Keratinocyte (primary cell): ENCODE data around the gene RIGI. TPM values are rescaled to one million over a fixed set of nuclear protein-coding genes. Genes with fewer than 3 reads are reported as not detected.

Experiments used
- DNase-seq: peaks from one replicate; pipeline ENCODE4 v3.0.0-alpha.2; 2011; ENCODE audit warnings: low read depth, missing footprints, low spot score
- FAIRE-seq: peaks from 2 replicates; lab custom pipeline; 2011; peaks lifted over from hg19 to GRCh38; lab: Jason Lieb, UNC
- H2AFZ ChIP-seq: 2 replicates; pipeline ENCODE4 v1.6.0; 2012; ENCODE audit warnings: low read length, control low read depth, inconsistent platforms; ENCODE audit not compliant: control insufficient read depth
- H3K27ac ChIP-seq: 2 replicates; pipeline ENCODE4 v1.5.1; 2011; ENCODE audit warnings: low read length; ENCODE audit not compliant: control insufficient read depth, insufficient read depth
- H3K27me3 ChIP-seq: 3 replicates; pipeline ENCODE4 v1.6.0; 2011; ENCODE audit warnings: low read length; ENCODE audit not compliant: control insufficient read depth, insufficient read depth; ENCODE audit errors: extremely low read depth
- H3K36me3 ChIP-seq, 2 experiments: 2 replicates in 1 of 2; 3 replicates in 1 of 2; pipeline ENCODE4 v1.5.1; 2011; ENCODE audit warnings: low read length in 2 of 2, mild to moderate bottlenecking in 1 of 2; ENCODE audit not compliant: control insufficient read depth in 2 of 2, insufficient read depth in 2 of 2; ENCODE audit errors: extremely low read depth in 1 of 2
- H3K4me1 ChIP-seq: 3 replicates; pipeline ENCODE4 v1.5.1; 2011; ENCODE audit warnings: low read length; ENCODE audit not compliant: control insufficient read depth, insufficient read depth; ENCODE audit errors: extremely low read depth
- H3K4me2 ChIP-seq: 3 replicates; pipeline ENCODE4 v1.6.0; 2011; ENCODE audit warnings: low read depth, low read length; ENCODE audit not compliant: control insufficient read depth, insufficient read depth; ENCODE audit errors: extremely low read depth
- H3K4me3 ChIP-seq, 3 experiments: fragments of 200-600 bp in 1 of 3; sonication (generic) in 1 of 3; 2 replicates in 2 of 3; 3 replicates in 1 of 3; pipeline ENCODE4 v1.5.1; 2011 to 2016; ENCODE audit warnings: low read length in 3 of 3, mild to moderate bottlenecking in 3 of 3, control low read depth in 2 of 3, inconsistent platforms in 1 of 3, low read depth in 1 of 3, mixed read lengths in 1 of 3, mixed run types in 1 of 3, moderate library complexity in 1 of 3; ENCODE audit not compliant: control insufficient read depth in 2 of 3, insufficient read depth in 2 of 3; ENCODE audit errors: extremely low read depth in 1 of 3
- H3K79me2 ChIP-seq: 2 replicates; pipeline ENCODE4 v1.6.0; 2012; ENCODE audit warnings: low read length; ENCODE audit not compliant: control insufficient read depth, insufficient read depth
- H3K9ac ChIP-seq: 3 replicates; pipeline ENCODE4 v1.6.0; 2011; ENCODE audit warnings: low read length; ENCODE audit not compliant: control insufficient read depth, insufficient read depth; ENCODE audit errors: extremely low read depth
- H3K9me1 ChIP-seq: 3 replicates; pipeline ENCODE4 v1.6.0; 2011; ENCODE audit warnings: low read length; ENCODE audit not compliant: control insufficient read depth, insufficient read depth; ENCODE audit errors: extremely low read depth
- H3K9me3 ChIP-seq: 2 replicates; pipeline ENCODE4 v1.5.1; 2012; ENCODE audit warnings: low read depth, low read length; ENCODE audit not compliant: control insufficient read depth
- H4K20me1 ChIP-seq: 3 replicates; pipeline ENCODE4 v1.6.0; 2011; ENCODE audit warnings: low read length; ENCODE audit not compliant: control insufficient read depth, insufficient read depth; ENCODE audit errors: extremely low read depth
- EZH2 ChIP-seq: IDR thresholded peaks from one replicate; pipeline ENCODE4 v1.6.1; 2012; ENCODE audit warnings: inconsistent platforms, mild to moderate bottlenecking, low read length, moderate library complexity
- dilution Hi-C: fragments of 300-500 bp; cut with MboI; formaldehyde crosslinking; loops from one replicate; pipeline ENCODE4 v1.7.0; 2020; ENCODE audit warnings: low sequenced_read_pairs; ENCODE audit not compliant: extremely low pct_ligation_motif_present
- polyA plus RNA-seq, 5 experiments: library from polyadenylated mRNA; depleted of rRNA in 3 of 5; stranded (reverse) in 3 of 5; stranded (forward) in 1 of 5; unstranded in 1 of 5; fragments of >200 nt; gene quantifications; 1 replicate in 1 of 5; 2 replicates in 3 of 5; 3 replicates in 1 of 5; pipeline versions ENCODE4 v1.2.1 to v1.2.3, GENCODE V29; 2011 to 2012; ENCODE audit warnings: missing spikeins in 2 of 5, low read depth in 1 of 5, low replicate concordance in 1 of 5
- TF ChIP-seq, protein P1 (sequence below), 3 experiments: IDR thresholded peaks in 1 of 3; conservative IDR thresholded peaks in 1 of 3; optimal IDR thresholded peaks in 1 of 3; 2 replicates in 2 of 3; 3 replicates in 1 of 3; pipeline versions ENCODE3 to v1.5.1; 2011; ENCODE audit warnings: low read length in 3 of 3, mild to moderate bottlenecking in 3 of 3, moderate library complexity in 2 of 3, control low read depth in 1 of 3, inconsistent platforms in 1 of 3; ENCODE audit not compliant: insufficient read depth in 2 of 3; ENCODE audit errors: extremely low read depth in 1 of 3

Gene RIGI
- polyA plus RNA-seq, 1 donor (not counting 4 experiments of a cell fraction or from before 2014, with no cell fraction given), result 31.4 TPM

- peaks cover 46% of the 10 kb centered on the region for H3K79me2 ChIP-seq
- H3K4me3 ChIP-seq, result no peak overlapping the region
- H3K4me2 ChIP-seq, result no peak overlapping the region
- peaks cover under 1% of the 10 kb centered on the region for H3K4me1 ChIP-seq
- peaks cover 9 to 18% of the 10 kb centered on the region in 2 experiments for H3K36me3 ChIP-seq
- no peak overlapping the region for H3K27ac ChIP-seq
- TF ChIP-seq EZH2, result no peak
- TF ChIP-seq, protein P1, sequence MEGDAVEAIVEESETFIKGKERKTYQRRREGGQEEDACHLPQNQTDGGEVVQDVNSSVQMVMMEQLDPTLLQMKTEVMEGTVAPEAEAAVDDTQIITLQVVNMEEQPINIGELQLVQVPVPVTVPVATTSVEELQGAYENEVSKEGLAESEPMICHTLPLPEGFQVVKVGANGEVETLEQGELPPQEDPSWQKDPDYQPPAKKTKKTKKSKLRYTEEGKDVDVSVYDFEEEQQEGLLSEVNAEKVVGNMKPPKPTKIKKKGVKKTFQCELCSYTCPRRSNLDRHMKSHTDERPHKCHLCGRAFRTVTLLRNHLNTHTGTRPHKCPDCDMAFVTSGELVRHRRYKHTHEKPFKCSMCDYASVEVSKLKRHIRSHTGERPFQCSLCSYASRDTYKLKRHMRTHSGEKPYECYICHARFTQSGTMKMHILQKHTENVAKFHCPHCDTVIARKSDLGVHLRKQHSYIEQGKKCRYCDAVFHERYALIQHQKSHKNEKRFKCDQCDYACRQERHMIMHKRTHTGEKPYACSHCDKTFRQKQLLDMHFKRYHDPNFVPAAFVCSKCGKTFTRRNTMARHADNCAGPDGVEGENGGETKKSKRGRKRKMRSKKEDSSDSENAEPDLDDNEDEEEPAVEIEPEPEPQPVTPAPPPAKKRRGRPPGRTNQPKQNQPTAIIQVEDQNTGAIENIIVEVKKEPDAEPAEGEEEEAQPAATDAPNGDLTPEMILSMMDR (optimal IDR thresholded peaks at IDR 0.05 in 1 of 3, IDR thresholded peaks at IDR 0.05 in 1 of 3, conservative IDR thresholded peaks at IDR 0.05 in 1 of 3; ENCODE audit: extremely low read depth in 1 of 3, insufficient read depth in 2 of 3, low read length in 3 of 3), result no peak
- H3K27me3 ChIP-seq, result no peaks in the 10 kb centered on the region
- no peaks in the 10 kb centered on the region for H3K9me3 ChIP-seq
- dilution Hi-C loops, result no loop called here
- H3K9ac ChIP-seq, result no peak overlapping the region
- no peak for DNase-seq
- peak; percentile 49 for FAIRE-seq
- H3K9me1 ChIP-seq, result no peaks in the 10 kb centered on the region
- H4K20me1 ChIP-seq, result no peaks in the 10 kb centered on the region
- H2AFZ ChIP-seq, result no peak overlapping the region
Measured at GRCh38 chr9:32543047-32543446, 17.1 kb upstream of the RIGI start.

DNA sequence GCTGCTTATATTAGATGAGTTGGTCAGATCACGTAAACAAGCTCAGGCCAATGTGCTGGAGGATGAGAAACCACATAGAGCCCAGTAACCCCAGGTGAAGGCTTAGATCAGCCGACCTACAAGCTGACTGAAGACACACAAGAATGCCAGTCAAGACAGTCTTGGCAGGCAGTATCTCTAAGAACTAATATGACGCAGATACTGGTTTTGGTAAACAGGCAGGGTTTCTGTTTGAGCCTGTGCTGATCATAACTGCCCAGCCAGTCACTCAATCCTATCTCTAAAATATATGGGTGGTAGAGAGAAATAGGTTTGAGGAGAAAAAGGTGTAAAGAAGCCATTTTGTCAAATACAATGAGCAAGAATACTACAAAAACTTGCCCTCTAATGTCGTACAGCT lies 7.8 kb upstream of the RIGI start:
- dilution Hi-C loops, result no loop called here
- Histone ChIP-seq H3K9me3 (no peaks in the 10 kb centered on the region), H4K20me1 (peaks cover 2% of the 10 kb centered on the region), H3K79me2 (no peaks in the 10 kb centered on the region), H3K4me2 (no peak overlapping the region), H3K27ac (no peak overlapping the region), H3K36me3 (no peaks in the 10 kb centered on the region), H3K9me1 (peaks cover 2% of the 10 kb centered on the region), H3K27me3 (no peaks in the 10 kb centered on the region), H3K4me1 (peaks cover 10% of the 10 kb centered on the region), H3K4me3 (no peak overlapping the region), H3K9ac (no peak overlapping the region), H2AFZ (no peak overlapping the region)
- DNase-seq (no peak), FAIRE-seq (no peak)
- TF ChIP-seq, protein P1 (optimal IDR thresholded peaks at IDR 0.05 in 1 of 3, IDR thresholded peaks at IDR 0.05 in 1 of 3, conservative IDR thresholded peaks at IDR 0.05 in 1 of 3; ENCODE audit: extremely low read depth in 1 of 3, insufficient read depth in 2 of 3, low read length in 3 of 3), result no peak
- no peak for TF ChIP-seq EZH2
